Measurements from ENCODE around the gene TMEM72. TPM values are rescaled to one million over a fixed set of nuclear protein-coding genes. Genes with fewer than 3 reads are reported as not detected.

Gene TMEM72
- total RNA-seq, 1 donor from 2014 or later: not detected

DNA sequence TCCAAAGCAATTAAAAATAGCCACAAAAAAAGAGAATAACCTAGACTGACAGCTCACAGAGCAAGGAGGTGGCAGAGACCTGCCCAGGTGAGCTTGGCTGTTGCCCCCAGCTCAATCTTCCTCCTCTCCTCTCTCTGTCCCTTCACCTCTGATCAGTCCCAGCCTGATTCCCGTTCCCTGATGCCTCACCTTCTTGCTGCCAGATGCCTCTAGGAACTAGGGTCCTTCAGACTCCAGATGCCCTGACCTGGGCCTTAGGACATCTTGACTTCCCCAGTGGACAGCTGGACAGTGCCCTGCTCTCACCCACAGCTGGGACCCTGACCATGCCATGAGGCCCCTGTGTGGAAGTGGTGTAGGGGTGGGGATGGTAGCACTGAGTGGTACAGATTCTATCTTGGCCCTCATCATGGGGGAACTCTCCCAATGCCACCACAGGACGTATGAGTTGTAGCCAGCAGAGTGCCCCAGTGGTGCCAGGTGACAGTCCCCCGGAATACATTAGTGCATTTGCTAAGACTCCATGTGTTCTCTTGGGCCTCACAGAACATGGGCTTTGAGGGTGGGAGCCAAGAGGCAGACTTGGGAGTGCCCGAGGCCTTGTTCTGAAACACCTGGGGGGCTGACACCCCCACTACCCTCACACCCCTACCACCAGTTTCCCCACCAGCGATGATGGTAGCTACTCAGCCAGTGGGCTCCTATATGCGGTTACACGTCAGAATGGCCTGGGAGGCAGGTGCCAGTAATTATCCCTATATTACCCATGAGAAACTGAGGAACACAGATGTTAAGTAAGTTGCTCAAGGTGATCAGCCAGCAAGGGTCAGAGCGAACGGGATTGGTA is 65.4 kb downstream of the TMEM72 start:
- H3K4me3 Mint-ChIP-seq (ENCODE audit: unreplicated experiment): peak overlapping the region; percentile 73
- H2AFZ ChIP-seq (ENCODE audit: low read depth, low read length): no peak overlapping the region
- H3K9me3 ChIP-seq (ENCODE audit: insufficient read depth, low read depth, low read length): no peaks in the 10 kb centered on the region
- FAIRE-seq: no peak
- no peak overlapping the region for H3K4me3 ChIP-seq (ENCODE audit: insufficient read depth, low read depth, low read length)
- no peaks in the 10 kb centered on the region for H3K36me3 ChIP-seq (ENCODE audit: insufficient read depth, low read length)
- no peak overlapping the region for H3K27ac ChIP-seq (ENCODE audit: low read depth, low read length)
- no peaks in the 10 kb centered on the region for H3K27me3 ChIP-seq (ENCODE audit: insufficient read depth, low read length)
- DNase-seq (ENCODE audit: low read depth): no peak
- peaks cover 2% of the 10 kb centered on the region for H3K9me3 Mint-ChIP-seq (ENCODE audit: unreplicated experiment)
- no peak overlapping the region for H3K9ac ChIP-seq (ENCODE audit: low read length)
- H3K27me3 Mint-ChIP-seq (ENCODE audit: low read depth, unreplicated experiment): no peaks in the 10 kb centered on the region
- peaks cover 9% of the 10 kb centered on the region for H3K36me3 Mint-ChIP-seq (ENCODE audit: low read depth, unreplicated experiment)
- H4K20me1 ChIP-seq (ENCODE audit: insufficient read depth, low read length): no peaks in the 10 kb centered on the region
- TF ChIP-seq, protein P1, sequence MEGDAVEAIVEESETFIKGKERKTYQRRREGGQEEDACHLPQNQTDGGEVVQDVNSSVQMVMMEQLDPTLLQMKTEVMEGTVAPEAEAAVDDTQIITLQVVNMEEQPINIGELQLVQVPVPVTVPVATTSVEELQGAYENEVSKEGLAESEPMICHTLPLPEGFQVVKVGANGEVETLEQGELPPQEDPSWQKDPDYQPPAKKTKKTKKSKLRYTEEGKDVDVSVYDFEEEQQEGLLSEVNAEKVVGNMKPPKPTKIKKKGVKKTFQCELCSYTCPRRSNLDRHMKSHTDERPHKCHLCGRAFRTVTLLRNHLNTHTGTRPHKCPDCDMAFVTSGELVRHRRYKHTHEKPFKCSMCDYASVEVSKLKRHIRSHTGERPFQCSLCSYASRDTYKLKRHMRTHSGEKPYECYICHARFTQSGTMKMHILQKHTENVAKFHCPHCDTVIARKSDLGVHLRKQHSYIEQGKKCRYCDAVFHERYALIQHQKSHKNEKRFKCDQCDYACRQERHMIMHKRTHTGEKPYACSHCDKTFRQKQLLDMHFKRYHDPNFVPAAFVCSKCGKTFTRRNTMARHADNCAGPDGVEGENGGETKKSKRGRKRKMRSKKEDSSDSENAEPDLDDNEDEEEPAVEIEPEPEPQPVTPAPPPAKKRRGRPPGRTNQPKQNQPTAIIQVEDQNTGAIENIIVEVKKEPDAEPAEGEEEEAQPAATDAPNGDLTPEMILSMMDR (IDR thresholded peaks at IDR 0.05; ENCODE audit: insufficient read depth, low read depth, low read length): no peak
- H3K4me1 Mint-ChIP-seq (ENCODE audit: low read depth, unreplicated experiment): peaks cover 68% of the 10 kb centered on the region
- peaks cover 61% of the 10 kb centered on the region for H3K4me1 ChIP-seq (ENCODE audit: insufficient read depth, low read length)
- peak overlapping the region; percentile 85 for H3K4me2 ChIP-seq (ENCODE audit: low read length)
- H3K27ac Mint-ChIP-seq (ENCODE audit: unreplicated experiment): peak overlapping the region; percentile 86
- no peaks in the 10 kb centered on the region for H3K79me2 ChIP-seq (ENCODE audit: insufficient read depth, low read length)

DNA sequence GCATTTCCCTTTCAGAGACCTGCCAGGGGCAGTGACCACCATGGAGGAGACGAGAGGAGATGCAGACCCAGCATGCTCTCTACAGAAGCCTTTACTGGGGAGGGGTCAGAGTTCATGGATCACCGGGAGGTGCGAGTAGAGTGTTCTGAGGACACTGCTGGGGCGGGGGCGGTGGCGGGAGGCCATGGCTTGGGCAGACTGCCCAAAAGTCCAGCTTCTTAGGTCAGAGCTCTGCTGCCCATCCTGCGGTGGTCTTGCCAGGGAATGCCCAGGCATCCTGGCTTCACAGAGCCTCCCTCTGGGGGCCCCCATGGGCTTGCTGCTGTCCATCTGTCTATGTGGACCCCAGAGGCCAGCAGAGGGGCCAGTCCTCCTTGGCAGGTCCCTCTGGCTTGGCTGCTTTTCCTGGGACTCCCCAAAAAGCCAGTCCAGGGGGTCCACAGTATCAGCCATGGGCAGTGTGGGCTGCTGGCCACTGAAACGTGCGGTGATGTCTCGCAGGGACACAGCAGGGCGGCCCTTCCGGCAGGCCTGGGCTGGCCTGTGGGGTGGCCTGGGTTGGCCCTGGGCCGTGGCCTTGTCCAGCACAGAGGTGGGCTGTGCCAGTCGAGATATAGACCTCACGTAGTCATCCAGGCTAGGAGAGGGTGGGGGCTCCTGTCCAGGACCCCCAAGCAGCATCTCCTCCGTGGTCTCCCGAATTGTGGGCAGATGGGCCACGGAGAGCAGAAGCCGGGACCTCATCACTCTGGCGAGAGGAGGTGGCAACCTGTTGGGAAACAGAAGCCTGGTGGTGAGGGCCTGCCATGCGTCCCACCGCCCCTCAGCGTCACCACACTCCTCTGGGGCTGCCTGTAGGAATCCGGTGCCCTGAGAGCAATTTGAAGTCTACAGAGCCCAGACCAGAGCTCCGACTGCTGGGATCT is 66.4 kb downstream of the TMEM72 start:
- H3K9me3 ChIP-seq (ENCODE audit: insufficient read depth, low read depth, low read length): no peaks in the 10 kb centered on the region
- H3K36me3 ChIP-seq (ENCODE audit: insufficient read depth, low read length): no peaks in the 10 kb centered on the region
- H2AFZ ChIP-seq (ENCODE audit: low read depth, low read length): no peak overlapping the region
- peaks cover 2% of the 10 kb centered on the region for H3K9me3 Mint-ChIP-seq (ENCODE audit: unreplicated experiment)
- H3K27me3 Mint-ChIP-seq (ENCODE audit: low read depth, unreplicated experiment): no peaks in the 10 kb centered on the region
- peaks cover 70% of the 10 kb centered on the region for H3K4me1 ChIP-seq (ENCODE audit: insufficient read depth, low read length)
- peak overlapping the region; percentile 85 for H3K4me3 Mint-ChIP-seq (ENCODE audit: unreplicated experiment)
- H3K27ac Mint-ChIP-seq (ENCODE audit: unreplicated experiment): peak overlapping the region; percentile 86
- no peak overlapping the region for H3K27ac ChIP-seq (ENCODE audit: low read depth, low read length)
- TF ChIP-seq, protein P1 (IDR thresholded peaks at IDR 0.05; ENCODE audit: insufficient read depth, low read depth, low read length): no peak
- TF ChIP-seq EZH2 (IDR thresholded peaks at IDR 0.05; ENCODE audit: insufficient read depth, low read length): no peak
- FAIRE-seq (no peak), DNase-seq (ENCODE audit: low read depth) (no peak)
- H4K20me1 ChIP-seq (ENCODE audit: insufficient read depth, low read length): no peaks in the 10 kb centered on the region
- H3K4me2 ChIP-seq (ENCODE audit: low read length): peak overlapping the region; percentile 85
- H3K79me2 ChIP-seq (ENCODE audit: insufficient read depth, low read length): no peaks in the 10 kb centered on the region
- peaks cover 70% of the 10 kb centered on the region for H3K4me1 Mint-ChIP-seq (ENCODE audit: low read depth, unreplicated experiment)
- H3K9ac ChIP-seq (ENCODE audit: low read length): peak overlapping the region; percentile 62
- peaks cover 2% of the 10 kb centered on the region for H3K36me3 Mint-ChIP-seq (ENCODE audit: low read depth, unreplicated experiment)
- peak overlapping the region; percentile 51 for H3K4me3 ChIP-seq (ENCODE audit: insufficient read depth, low read depth, low read length)
- no peaks in the 10 kb centered on the region for H3K27me3 ChIP-seq (ENCODE audit: insufficient read depth, low read length)
